ENCODE measurements around the gene KMT2A.

DNA sequence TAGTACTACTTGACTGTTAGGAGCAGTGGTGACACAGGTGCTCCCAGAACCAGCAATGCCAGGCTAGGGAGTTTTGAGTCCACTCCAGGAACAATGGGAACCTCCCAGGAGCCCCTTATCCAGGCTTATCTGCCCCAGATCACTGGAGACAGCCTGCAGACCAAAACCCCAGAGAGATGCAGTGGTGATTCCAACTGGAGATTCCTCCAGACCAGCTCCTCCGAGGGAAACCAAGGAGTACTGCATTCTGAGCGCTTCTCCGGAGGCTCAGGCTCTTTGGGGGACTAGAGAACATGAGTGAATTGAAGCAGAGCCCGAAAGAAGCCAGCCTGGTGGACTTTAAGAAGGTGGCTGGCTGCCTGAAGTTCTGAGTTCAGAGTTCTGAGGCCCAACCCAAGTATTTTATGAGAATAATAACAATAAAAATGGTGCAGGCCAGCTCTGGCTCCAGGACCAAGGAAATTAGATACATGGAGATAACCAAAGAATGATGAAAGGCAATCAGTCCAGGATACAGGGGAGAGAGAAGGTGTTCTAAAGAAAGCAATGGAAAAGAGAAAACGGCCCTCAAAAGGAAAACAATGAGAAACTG is 93.4 kb downstream of the KMT2A start:
- TF ChIP-seq CTCF (conservative IDR thresholded peaks at IDR 0.05; ENCODE audit: low read depth, low read length), result no peak
- TF ChIP-seq EZH2 (IDR thresholded peaks at IDR 0.05; ENCODE audit: borderline replicate concordance, low read depth, low read length, poor library complexity, severe bottlenecking), result no peak

All from A673 (cell line).